Activated CD8-positive, alpha-beta memory T cell treated with anti-CD3 and anti-CD28 coated beads for 4 hours (primary cell): ENCODE results near the gene CNNM1.

Source experiments
- DNase-seq, 2 donors: peaks; one replicate each; pipeline ENCODE4 v3.0.0-alpha.2; 2020; ENCODE audit warnings: low read depth in 2 of 2

Gene CNNM1

DNA sequence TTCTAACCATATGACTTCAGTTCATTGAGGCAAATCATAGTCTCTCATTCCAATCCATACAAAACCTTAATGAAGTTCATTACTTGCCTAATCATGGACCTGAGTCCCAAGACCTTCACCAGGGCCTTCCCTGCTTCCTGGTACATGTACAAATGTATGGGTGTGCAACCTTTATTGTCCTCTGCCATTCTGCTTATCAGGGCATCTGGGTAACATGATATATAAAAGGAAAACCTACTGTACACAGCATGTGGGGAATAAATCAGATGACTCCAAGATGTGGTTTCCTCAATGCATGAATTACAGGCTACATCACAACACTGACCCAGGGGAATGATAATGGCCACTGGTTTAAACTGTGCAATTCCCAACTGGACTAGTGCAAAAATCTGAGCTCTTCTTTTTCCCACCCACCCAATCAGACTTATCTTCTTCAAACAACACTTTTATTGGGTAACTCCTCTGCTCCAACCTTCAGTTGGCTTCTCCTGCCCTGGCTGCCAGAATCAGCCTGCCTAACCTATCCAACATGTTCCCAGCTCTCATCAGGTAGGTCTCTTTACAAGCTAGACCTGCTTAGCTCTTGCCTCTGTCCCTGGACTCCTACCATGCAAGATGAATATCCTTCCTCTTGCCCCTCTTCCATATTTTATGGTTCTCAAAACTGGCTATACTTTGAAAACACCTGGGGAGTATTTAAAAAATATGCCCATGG is 89.9 kb downstream of the CNNM1 start:
- no peak for DNase-seq

DNA sequence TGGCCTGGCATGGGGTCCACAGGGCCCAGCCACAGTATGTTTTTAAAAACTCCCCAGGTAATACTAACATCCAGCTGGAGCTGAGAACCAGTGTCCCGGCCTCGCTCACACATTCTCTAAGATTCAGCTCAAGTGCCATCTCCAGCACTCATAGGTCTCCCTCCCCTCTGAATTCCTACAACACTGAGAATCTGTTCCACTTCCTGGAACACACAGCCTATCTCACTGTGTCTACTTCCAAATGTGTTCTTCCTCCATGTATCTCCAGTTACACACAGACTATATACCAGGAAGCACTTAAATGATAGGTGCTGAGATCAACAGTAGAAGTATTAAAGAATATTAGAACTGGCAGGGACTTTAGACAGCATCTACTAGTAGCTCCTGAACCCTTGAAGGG is 90.5 kb downstream of the CNNM1 start:
- DNase-seq, result no peak

DNA sequence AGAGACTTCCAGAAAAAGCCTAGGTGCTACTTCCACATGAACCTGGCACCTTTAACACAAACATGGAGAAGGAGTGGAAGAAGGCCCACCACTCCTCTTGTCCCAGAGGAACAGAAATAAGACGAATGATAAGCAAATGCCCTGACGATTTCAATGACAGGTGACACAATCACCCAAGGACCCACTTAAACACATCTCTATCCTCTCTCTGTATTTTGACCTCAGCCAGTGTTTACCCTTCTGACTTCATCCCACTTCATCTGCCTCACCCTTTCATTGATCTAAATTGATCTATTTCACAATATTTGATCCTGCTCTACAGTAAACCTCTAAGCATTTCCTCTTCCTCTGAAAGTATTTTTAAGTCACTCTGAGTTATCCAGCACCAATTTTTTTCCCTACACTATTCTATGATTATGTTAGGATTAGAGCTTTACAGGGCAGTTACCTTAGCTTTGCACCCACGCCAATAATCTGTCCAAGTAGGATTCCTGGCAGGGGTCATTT is 92.1 kb downstream of the CNNM1 start:
- no peak for DNase-seq

DNA sequence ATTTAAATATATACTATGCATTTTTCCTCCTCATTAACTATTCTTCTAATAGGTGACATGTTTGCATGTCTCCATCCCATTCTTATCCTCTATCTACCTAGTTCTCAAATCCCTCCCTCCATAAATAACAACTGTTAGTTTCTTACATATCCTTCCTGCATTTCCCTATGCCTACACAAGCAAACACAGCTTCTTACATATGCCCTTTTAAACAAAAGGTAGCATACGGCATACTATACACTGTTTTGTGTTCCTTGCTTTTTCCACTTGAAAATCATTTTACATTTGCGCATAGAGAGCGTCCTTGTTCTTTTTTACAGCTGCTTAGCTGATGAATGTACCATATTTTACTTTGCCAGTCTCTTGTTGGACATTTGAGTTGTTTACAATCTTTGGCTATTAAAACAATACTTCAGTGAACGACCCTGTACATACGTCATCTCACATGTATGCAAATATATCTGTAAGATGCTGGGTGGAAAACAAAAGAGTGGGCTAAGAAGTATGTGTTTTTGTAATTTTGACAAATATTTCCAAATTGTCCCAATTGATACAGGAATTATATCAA is 93.5 kb downstream of the CNNM1 start:
- no peak for DNase-seq

DNA sequence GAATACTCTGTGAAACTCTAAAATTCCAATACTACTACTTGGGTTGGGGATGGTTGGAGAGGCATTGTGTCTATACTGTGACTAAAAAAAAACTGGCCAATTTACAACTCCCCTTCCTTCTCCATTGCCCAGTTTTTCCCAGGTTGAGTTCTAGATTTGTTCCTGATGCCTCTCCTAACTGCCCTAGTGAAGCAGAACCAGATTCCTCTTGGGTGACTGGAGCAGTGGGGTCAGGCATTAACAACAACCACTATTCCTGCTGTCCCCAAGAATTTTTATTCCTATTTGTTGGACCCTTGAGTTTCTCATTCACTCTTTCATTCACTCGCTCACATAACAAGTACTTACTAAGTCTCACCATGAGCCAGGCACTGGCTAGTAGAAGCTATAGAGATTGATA is 95.5 kb downstream of the CNNM1 start:
- DNase-seq, result no peak

DNA sequence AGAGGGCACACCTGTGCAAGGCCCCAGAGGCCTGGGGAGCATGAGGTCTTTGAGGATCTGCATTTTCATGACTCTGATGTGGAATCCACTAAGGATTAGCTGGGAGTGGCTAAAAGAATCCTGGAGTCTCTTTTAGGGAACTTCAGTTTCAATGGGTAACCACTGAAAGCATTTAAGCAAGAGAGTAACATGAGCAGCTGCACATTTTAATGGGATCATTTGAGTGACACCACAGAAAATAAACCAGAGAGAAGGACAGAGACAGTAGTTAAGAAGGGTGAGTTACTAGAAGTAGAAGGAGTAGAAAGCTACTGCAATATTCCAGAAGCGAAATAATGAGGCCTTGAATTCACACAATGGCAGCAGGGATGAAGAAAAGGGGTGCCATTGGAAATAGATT is 96.0 kb downstream of the CNNM1 start:
- DNase-seq, result no peak

DNA sequence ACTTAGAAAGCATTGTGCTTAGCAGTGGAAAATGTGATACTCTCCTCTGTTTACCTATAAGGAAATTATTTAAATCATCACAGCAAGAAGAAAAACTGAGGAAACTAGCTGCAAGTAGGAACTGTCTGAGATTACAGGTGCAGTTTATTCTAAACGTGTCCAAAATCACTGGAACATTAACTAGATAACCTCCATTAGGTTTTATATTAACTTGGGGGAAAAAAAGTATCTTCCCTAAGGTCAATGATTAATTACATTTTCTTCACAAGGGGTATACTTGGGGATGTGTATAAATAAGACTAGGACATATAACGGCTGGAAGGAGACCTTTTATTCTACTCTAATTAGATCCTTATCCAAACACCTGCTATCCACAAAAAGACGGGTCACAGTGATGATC is 97.5 kb downstream of the CNNM1 start:
- DNase-seq, result no peak

DNA sequence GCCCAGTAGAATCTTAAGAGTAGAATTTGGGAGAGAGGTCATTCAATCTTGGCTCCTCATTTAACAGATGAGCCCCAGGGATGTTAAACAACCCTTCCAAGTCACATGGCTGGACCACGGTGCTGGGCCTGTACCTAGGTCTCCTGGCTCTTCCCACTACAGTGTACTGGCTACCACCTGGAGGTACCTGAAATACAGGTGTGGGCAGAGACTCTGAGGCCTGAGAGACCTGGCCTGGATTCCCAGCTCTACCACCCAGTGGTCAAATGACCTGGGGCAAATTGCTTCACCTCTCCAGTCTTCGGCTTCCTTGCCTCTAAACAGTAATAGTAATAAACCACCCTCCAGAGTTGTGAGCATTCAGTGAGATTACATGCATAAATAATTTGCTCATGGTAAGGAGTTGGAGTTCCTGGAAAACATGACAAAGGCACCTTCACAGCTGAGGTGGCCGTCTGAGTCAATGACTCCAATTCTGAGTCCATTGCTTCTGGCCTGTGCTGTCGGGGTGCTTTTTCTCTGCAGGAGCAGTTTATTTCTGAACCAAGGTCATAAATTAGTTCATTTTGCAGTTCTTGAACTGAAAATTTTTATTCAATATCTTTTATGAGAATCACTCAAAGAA is 98.5 kb downstream of the CNNM1 start:
- DNase-seq, result no peak

DNA sequence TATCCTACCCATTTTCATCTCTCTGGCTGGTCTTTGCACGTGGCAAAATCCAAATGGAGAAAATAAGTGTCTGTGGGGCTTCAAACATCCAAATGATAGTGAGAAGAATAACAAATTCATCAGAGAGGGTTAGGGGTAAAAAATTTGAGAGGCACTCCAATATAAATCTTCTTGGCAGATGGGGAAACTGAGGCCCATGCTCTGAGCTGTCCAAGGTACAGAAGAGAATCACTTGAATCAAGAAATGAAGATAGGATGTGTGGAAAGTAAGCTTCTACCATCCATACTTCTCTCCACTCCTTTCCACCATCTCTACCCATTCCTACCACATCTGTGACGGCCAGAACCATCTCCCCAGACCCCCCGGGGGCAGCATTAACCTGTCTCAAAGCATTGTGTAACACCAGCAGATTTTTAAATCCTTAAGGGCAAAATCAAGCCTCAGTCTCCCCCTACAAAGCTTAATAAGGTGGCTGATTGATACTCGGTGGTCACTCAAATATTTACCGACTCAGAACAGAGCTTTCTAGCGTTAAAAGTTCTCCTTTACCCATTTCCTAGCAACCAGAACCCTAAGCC is 100.5 kb downstream of the CNNM1 start:
- no peak for DNase-seq

DNA sequence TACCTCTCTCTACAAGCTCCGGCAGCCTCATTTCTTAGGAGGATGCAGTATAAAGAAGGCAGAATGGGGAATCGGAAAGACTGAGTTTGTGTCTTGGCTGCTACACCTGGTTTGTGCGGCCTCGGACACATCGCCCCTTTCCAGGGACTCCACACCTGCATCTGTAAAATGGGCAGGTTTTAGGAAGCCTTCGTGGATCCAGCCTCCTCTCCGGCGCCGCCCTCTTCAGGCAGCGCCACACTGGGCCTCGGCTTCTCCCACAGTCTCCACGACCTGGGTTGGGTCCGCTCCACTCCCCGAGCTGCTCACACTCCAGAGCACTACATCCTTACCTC is 100.9 kb downstream of the CNNM1 start:
- DNase-seq, result no peak

DNA sequence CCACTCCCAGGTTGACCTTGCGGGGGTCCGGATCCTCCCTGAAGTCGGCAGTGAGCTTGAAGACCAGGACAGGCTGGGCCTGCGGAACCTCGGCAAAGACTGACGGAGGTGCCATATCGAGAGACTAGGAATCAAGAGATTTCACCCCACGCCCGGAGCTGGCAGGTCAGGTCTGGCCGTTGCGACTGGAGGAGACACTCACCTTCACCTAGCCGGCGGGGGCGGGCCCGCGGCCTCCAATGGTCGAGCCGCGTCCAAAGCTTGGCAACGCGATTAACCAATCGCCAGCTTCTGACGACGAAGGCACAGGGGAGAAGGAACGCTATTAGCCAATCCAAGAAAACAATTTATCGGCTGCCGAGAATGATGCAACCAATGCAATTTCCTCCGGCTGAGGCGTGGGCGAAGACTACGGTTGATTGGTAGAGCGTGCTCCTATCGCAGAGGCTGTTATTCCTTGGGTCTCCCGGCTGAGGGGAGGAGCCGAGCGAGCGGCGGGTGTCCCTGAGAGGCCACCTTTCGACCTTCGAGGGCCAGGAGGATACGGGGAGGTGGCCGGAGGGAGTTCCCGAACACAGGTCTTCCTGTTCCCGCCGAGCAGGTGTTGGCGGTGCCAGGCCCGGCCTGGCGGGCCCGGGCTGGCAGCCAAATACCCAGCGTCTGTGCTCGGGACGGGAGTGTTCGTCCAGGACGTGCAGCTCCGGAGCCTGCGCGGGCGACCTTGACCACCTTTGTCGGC is 101.5 kb downstream of the CNNM1 start, which contains the start of gene GOT1:
Gene GOT1 (minus strand): TSS at position 174 of the 739 bp plus-strand sequence. CDS start 59 bp downstream, at position 115.
- DNase-seq, result peak; percentile 88 to 92

DNA sequence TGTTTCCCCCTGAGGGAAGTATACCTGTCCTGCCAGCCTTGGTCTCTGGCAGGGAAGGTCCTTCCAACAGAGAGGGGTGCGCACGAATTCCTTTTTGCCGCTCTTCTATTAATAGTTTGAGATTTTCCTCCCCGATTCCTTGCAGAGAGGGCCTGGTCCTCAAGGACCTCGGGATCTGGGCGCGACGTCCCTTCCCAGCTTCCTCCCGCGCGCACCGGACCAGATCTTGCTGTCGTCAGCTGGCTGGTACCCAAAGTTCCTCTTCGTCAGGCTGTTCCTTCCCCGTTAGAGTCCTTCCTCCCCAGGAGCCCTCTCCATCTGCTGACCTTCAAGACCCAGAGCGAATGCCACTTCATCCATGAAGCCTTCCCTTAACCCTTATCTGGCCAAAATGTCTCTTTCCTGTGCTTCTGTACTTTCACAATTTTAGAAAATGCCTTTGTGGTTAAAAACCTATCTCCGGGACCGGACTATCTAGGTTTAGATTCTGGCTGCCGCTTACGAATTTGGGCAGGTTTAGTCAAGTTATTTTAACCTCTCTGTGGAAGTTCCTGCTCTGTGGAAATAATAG is 102.1 kb downstream of the CNNM1 start:
- no peak for DNase-seq

DNA sequence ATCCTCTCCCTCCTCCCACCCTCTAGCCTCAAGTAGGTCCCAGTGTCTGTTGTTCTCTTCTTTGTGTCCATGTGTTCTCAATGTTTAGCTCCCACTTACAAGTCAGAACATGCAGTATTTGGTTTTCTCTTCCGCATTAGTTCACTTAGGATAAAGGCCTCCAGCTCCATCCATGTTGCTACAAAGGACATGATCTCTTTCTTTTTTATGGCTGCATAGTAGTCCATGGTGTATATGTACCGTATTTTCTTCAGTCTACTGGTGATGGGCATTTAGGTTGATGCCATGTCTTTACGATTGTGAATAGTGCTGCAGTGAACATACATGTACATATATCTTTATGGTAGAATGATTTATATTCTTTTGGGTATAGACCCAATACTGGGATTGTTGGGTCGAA is 102.9 kb downstream of the CNNM1 start:
- no peak for DNase-seq

DNA sequence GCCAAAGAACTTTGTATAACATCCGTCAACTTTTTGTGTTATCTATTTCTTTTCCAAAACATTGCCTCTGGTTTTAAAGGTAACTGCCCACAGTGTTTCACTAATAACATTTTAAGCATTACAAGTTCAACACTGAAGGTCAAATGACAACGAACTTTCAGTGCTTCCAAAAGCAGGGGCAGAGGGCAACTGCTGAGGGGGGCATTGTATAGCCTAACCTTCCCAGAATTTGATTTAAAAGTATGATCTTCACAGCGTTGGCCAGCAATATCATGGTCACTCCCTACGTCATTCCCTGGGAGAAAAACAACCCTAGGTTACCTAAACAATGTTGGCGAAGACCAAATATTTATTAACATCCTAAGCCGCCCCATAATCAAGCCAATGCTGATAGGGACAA is 103.7 kb downstream of the CNNM1 start:
- DNase-seq, result no peak

DNA sequence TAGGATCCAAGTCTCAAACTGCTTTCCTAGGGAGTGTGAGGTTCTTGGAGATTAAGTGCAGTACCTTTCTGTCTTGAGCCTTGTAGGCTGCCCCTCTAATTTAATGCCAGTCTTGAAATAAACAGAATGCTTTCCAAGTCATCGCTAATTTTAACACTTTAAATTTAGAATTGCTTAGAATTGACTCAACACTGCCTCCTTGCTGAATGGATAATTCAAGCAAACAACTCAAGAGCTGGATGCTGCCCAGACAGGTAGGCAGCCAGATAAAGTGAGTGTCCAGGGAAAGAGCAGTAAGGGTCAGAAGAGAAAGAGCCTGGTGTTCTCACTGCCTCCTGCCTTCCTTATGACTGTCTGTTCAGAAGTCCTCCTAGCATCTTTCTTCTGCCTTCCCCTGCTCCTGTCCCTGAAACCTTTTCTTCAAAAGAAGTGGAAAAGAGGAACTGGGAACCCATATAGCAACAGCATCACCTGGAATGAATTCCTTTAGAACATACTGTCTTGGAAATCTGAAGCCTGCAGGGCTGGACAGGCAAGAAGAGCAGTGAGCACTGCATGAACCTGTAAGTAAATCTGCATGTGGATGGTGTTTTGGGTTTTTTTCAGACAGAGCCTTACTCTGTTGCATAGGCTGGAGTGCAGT is 104.3 kb downstream of the CNNM1 start:
- no peak for DNase-seq

DNA sequence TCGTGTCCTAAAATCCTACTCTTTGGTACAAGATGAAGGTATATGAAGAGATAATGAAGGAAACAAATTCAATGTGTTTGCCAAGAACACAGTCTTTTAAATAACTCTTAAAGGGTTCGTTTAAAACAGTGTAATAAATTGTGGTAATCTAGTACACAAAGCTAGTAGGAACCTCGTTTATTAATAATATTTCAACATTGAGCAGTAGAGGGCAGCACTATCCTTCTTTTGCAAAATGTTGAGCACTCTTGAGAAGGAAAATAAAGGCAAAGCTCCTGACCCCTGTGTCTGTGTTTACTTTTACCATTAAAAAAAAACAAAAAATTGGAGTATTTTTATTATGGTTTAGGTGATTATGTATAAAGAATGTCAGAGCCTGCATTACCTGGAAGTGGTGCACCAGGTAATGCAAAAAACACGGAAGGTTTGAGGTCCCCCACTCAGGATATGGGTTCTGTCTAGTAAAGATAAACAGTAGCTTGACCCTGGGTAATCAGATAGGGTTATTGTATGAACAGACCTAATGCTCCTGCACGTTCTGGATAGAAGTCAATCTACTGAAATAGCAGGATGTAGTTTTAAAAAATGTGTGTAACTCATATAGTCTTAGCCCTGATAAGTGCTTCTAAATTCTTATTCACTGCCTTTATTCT is 107.0 kb downstream of the CNNM1 start:
- no peak for DNase-seq

DNA sequence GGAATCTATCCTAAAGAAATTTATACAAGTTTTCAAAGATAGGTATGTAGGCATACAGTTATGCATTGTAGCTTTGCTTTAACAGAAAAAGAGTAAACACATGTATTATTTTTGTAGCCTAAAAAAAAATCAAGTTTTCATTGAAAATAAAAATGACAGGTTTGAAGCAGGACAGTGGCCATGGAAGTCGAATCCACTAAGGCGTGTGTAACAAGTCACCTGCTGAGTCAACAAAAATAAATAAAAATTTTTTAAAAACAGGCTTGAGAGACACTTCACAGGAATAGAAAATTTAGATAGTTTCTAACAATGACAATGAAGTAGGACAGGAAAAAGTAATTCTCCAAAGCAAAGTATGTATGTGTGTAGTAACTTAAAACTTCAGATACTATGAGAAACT is 109.7 kb downstream of the CNNM1 start:
- no peak for DNase-seq

DNA sequence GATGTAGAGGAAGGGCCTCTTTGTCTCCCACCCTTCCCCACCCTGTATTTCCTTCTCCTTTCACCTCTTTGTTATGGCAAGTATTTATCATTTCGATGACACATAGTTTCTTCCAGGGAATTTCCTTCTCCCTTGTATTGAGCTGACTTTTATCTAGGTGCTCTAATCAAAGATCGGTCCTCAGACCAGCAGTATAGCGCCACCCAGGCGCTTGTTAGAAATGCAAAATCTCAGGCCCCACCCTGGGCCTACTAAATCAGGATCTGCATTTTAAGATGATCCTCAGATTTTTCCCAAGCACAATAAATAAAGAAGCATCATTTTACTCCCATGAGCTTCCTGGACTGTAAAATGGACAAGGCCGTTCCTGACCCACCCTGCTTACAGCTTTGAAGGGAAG is 113.2 kb downstream of the CNNM1 start:
- DNase-seq, result no peak

DNA sequence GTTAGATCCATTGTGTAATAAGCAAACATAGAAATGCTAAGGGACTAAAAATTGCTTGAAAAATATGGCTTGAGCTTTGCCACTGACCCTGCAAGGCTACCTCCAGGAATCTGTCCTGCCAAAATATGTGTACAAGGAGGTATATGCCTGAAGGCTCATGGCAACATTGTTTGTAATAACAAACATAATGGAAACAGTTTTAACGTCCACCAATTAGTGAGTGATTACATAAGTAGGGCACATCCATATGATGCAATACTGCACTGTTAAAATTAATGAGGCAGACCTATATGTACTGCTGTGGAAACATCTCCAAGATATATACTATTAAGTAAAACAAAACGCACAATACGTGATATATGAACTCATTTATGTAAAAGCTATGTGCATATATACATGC is 114.3 kb downstream of the CNNM1 start:
- DNase-seq, result no peak
